Iris pigment epithelial cell (primary cell): ENCODE data around the gene CHD5.

Experiments
- DNase-seq: peaks from one replicate; pipeline ENCODE4 v3.0.0-alpha.2; 2011; ENCODE audit warnings: low read depth

The CHD5 gene

GRCh38 chr1:6099297-6099696 is 80.8 kb downstream of the CHD5 start:
- no peak for DNase-seq

GRCh38 chr1:6098303-6099215 is 81.6 kb downstream of the CHD5 start:
- DNase-seq: no peak

GRCh38 chr1:6097824-6098223 is 82.3 kb downstream of the CHD5 start:
- DNase-seq: no peak

GRCh38 chr1:6097117-6097595 is 83.0 kb downstream of the CHD5 start:
- DNase-seq: no peak

- no peak for DNase-seq
Observed at GRCh38 chr1:6096243-6097116, 83.6 kb downstream of the CHD5 start.

GRCh38 chr1:6095511-6096242 is 84.4 kb downstream of the CHD5 start:
- no peak for DNase-seq

- no peak for DNase-seq
Observed at GRCh38 chr1:6094801-6095505, 85.2 kb downstream of the CHD5 start.

- no peak for DNase-seq
Observed at GRCh38 chr1:6094246-6094645, 85.9 kb downstream of the CHD5 start.

- DNase-seq: no peak
Observed at GRCh38 chr1:6093611-6094010, 86.5 kb downstream of the CHD5 start.

GRCh38 chr1:6093071-6093470 is 87.0 kb downstream of the CHD5 start:
- DNase-seq: no peak

- DNase-seq: no peak
Observed at GRCh38 chr1:6092211-6092610, 87.9 kb downstream of the CHD5 start.

- no peak for DNase-seq
Observed at GRCh38 chr1:6091823-6092109, 88.4 kb downstream of the CHD5 start.

- DNase-seq: no peak
Observed at GRCh38 chr1:6090996-6091822, 88.9 kb downstream of the CHD5 start.

GRCh38 chr1:6090288-6090687 is 89.8 kb downstream of the CHD5 start:
- no peak for DNase-seq

- DNase-seq: no peak
Observed at GRCh38 chr1:6088956-6089355, 91.2 kb downstream of the CHD5 start.

- no peak for DNase-seq
Observed at GRCh38 chr1:6087958-6088357, 92.2 kb downstream of the CHD5 start.

GRCh38 chr1:6087377-6087772 is 92.7 kb downstream of the CHD5 start:
- DNase-seq: no peak

- DNase-seq: no peak
Observed at GRCh38 chr1:6086762-6087376, 93.3 kb downstream of the CHD5 start.

GRCh38 chr1:6086358-6086757 is 93.8 kb downstream of the CHD5 start:
- DNase-seq: no peak

- DNase-seq: no peak
Observed at GRCh38 chr1:6085666-6086065, 94.5 kb downstream of the CHD5 start.
